Kidney epithelial cell (primary cell): ENCODE measurements around the gene MUC3A. TPM values are rescaled to one million over a fixed set of nuclear protein-coding genes. Genes with fewer than 3 reads are reported as not detected.
"Not testable (repeated sequence)": the region's sequence is repeated elsewhere in the genome, so short reads cannot be mapped to it uniquely, and the experiment has no call there.

Experiments
- DNase-seq: peaks from one replicate; pipeline ENCODE4 v3.0.0-alpha.2; 2010; ENCODE audit warnings: low read depth
- H3K27me3 ChIP-seq: 2 replicates; pipeline ENCODE4 v1.6.0; 2011; ENCODE audit warnings: low read length; ENCODE audit not compliant: control insufficient read depth, insufficient read depth
- H3K36me3 ChIP-seq: 2 replicates; pipeline ENCODE4 v1.5.1; 2011; ENCODE audit warnings: low read length; ENCODE audit not compliant: control insufficient read depth, insufficient read depth
- H3K4me3 ChIP-seq: 2 replicates; pipeline ENCODE4 v1.5.1; 2011; ENCODE audit warnings: low read depth, mild to moderate bottlenecking, control low read depth, low read length
- CTCF ChIP-seq: IDR thresholded peaks from 2 replicates; pipeline ENCODE4 v1.5.1; 2011; ENCODE audit warnings: mild to moderate bottlenecking, moderate library complexity, low read length, control low read depth, inconsistent platforms; ENCODE audit not compliant: insufficient read depth, poor library complexity, severe bottlenecking
- total RNA-seq: library from RNA; depleted of rRNA; stranded (reverse); fragments of >200 nt; gene quantifications from 2 replicates; pipeline ENCODE4 v1.2.3, GENCODE V29; 2015

Gene MUC3A
- 0.17 and 0.34 TPM in 2 replicates for total RNA-seq

GRCh38 chr7:100949227-100949932, at the start of gene MUC3A:
Gene MUC3A (plus strand): TSS chr7:100949534. CDS start chr7:100949625, 91 bp downstream.
- Histone ChIP-seq H3K4me3 (no peak within 1 kb of the TSS), H3K27me3 (peaks cover 33% of the 10 kb centered on the region), H3K36me3 (no peaks in the 10 kb centered on the region)
- DNase-seq, result no peak
- TF ChIP-seq CTCF, result no peak

GRCh38 chr7:100900978-100901377, 48.4 kb upstream of the MUC3A start:
- no peak for TF ChIP-seq CTCF
- Histone ChIP-seq H3K36me3 (no peaks in the 10 kb centered on the region), H3K4me3 (no peak overlapping the region), H3K27me3 (peaks cover 20% of the 10 kb centered on the region)
- DNase-seq, result no peak

GRCh38 chr7:100901921-100902332, 47.4 kb upstream of the MUC3A start:
- no peaks in the 10 kb centered on the region for H3K36me3 ChIP-seq
- TF ChIP-seq CTCF, result no peak
- peaks cover 12% of the 10 kb centered on the region for H3K27me3 ChIP-seq
- no peak for DNase-seq
- no peak overlapping the region for H3K4me3 ChIP-seq

- no peak for TF ChIP-seq CTCF
- peaks cover 5% of the 10 kb centered on the region for H3K27me3 ChIP-seq
- DNase-seq, result no peak
- no peak overlapping the region for H3K4me3 ChIP-seq
- H3K36me3 ChIP-seq, result no peaks in the 10 kb centered on the region
These were observed 46.7 kb upstream of the MUC3A start for GRCh38 chr7:100902638-100903037.

GRCh38 chr7:100908512-100908911, 40.8 kb upstream of the MUC3A start:
- Histone ChIP-seq H3K36me3 (no peaks in the 10 kb centered on the region), H3K4me3 (no peak overlapping the region), H3K27me3 (no peaks in the 10 kb centered on the region)
- no peak for DNase-seq
- TF ChIP-seq CTCF, result no peak

GRCh38 chr7:100910443-100910842, 38.9 kb upstream of the MUC3A start:
- H3K27me3 ChIP-seq, DNase-seq, H3K4me3 ChIP-seq, H3K36me3 ChIP-seq: not testable (repeated sequence)
